HepG2 (cell line): ENCODE data around the gene MYO1E. TPM values are rescaled to one million over a fixed set of nuclear protein-coding genes. Genes with fewer than 3 reads are reported as not detected.

Experiments used
- ATAC-seq: fragments of 200-7000 bp; cut with Tn5 transposase; 3 replicates; pipeline ENCODE4 v1.9.1; 2020; ENCODE audit warnings: mild to moderate bottlenecking, moderate library complexity
- BruUV-seq: library from RNA; stranded (reverse); fragments of 400-500 nt; replicated peaks from 2 replicates; lab custom pipeline; 2021; lab: Mats Ljungman, UMichigan
- CTCF ChIA-PET: fragments of 300-600 bp; formaldehyde crosslinking; extraction: SDS; loops from one replicate; lab custom pipeline; 2021; ENCODE audit warnings: low total read pairs, inconsistent platforms, low intra/inter-chr PET ratio; lab: Yijun Ruan, JAX
- POLR2A ChIA-PET: fragments of 350-600 bp; sonication (Branson Sonifier 250); formaldehyde crosslinking; loops from one replicate; lab custom pipeline; 2020; ENCODE audit warnings: antibody characterized with exemption, inconsistent platforms; lab: Yijun Ruan, JAX
- DNase-seq: peaks from one replicate; pipeline ENCODE4 v3.0.0-alpha.2; 2015; ENCODE audit warnings: low spot score
- FAIRE-seq: peaks from 3 replicates; lab custom pipeline; 2011; peaks lifted over from hg19 to GRCh38; lab: Jason Lieb, UNC
- H2AFZ ChIP-seq: one replicate; pipeline ENCODE4 v1.6.1; 2011; ENCODE audit warnings: low read length, inconsistent platforms
- H3K27ac ChIP-seq: fragments of 300-600 bp; 3 replicates; pipeline ENCODE4 v1.8.0; 2011; ENCODE audit warnings: mixed run types, mild to moderate bottlenecking, mixed read lengths, low read length, inconsistent platforms; ENCODE audit not compliant: insufficient read depth; ENCODE audit errors: extremely low read length
- H3K27me3 ChIP-seq, 2 experiments: fragments of 200-600 bp in 1 of 2; 2 replicates in 1 of 2; 3 replicates in 1 of 2; pipeline versions ENCODE4 v1.6.0 to v1.8.0; 2011; ENCODE audit warnings: low read length in 2 of 2, mild to moderate bottlenecking in 2 of 2, moderate library complexity in 2 of 2, inconsistent platforms in 1 of 2; ENCODE audit not compliant: insufficient read depth in 2 of 2, control insufficient read depth in 1 of 2
- H3K36me3 ChIP-seq, 2 experiments: fragments of 200-600 bp in 1 of 2; replicated peaks in 1 of 2; 2 replicates in 1 of 2; 3 replicates in 1 of 2; pipeline versions ENCODE4 v1.5.1 to v1.8.0; 2011; ENCODE audit warnings: low read length in 2 of 2, inconsistent platforms in 1 of 2; ENCODE audit not compliant: insufficient read depth in 2 of 2, control insufficient read depth in 1 of 2
- H3K4me1 ChIP-seq: 2 replicates; pipeline ENCODE4 v1.5.1; 2012; ENCODE audit warnings: low read length, inconsistent platforms; ENCODE audit not compliant: insufficient read depth
- H3K4me2 ChIP-seq: 2 replicates; pipeline ENCODE4 v1.6.0; 2011; ENCODE audit warnings: low read depth, low read length, inconsistent platforms
- H3K4me3 ChIP-seq, 3 experiments: fragments of 200-600 bp in 1 of 3; sonication (generic), shearing (Covaris generic) in 1 of 3; replicated peaks in 1 of 3; 2 replicates each; pipeline ENCODE4 v1.5.1; 2011 to 2016; ENCODE audit warnings: low read length in 3 of 3, inconsistent platforms in 2 of 3, low read depth in 2 of 3, mild to moderate bottlenecking in 2 of 3, control low read depth in 1 of 3, mixed read lengths in 1 of 3; ENCODE audit not compliant: insufficient read depth in 1 of 3
- H3K79me2 ChIP-seq: one replicate; pipeline ENCODE4 v1.6.1; 2011; ENCODE audit warnings: low read length, inconsistent platforms; ENCODE audit not compliant: insufficient read depth
- H3K9ac ChIP-seq: 2 replicates; pipeline ENCODE4 v1.6.0; 2011; ENCODE audit warnings: mild to moderate bottlenecking, low read depth, low read length, inconsistent platforms; ENCODE audit not compliant: insufficient read depth
- H3K9me3 ChIP-seq: 2 replicates; pipeline ENCODE4 v1.5.1; 2012; ENCODE audit warnings: mild to moderate bottlenecking, low read length
- H4K20me1 ChIP-seq: 2 replicates; pipeline ENCODE4 v1.6.0; 2011; ENCODE audit warnings: inconsistent platforms, mild to moderate bottlenecking, low read length, moderate library complexity; ENCODE audit not compliant: insufficient read depth
- ATF4 ChIP-seq, 2 experiments: fragments of 450-650 bp in 1 of 2; sonication (generic) in 1 of 2; formaldehyde crosslinking; IDR thresholded peaks; 2 replicates each; pipeline versions ENCODE4 v1.5.0 to v1.8.0; 2020 to 2022; ENCODE audit warnings: mild to moderate bottlenecking in 1 of 2, missing genetic modification reagents in 1 of 2
- GATAD2A ChIP-seq: IDR thresholded peaks from 2 replicates; pipeline ENCODE4 v1.6.1; 2016
- NFIB ChIP-seq: sonication (generic); formaldehyde crosslinking; IDR thresholded peaks from 2 replicates; pipeline ENCODE4 v1.9.0; 2021; ENCODE audit warnings: missing genetic modification reagents, mild to moderate bottlenecking, borderline replicate concordance
- PAWR ChIP-seq: sonication (generic); formaldehyde crosslinking; IDR thresholded peaks from 2 replicates; pipeline ENCODE4 v1.4.0; 2020; ENCODE audit warnings: missing genetic modification reagents, mild to moderate bottlenecking, borderline replicate concordance
- PRMT3 ChIP-seq: sonication (generic); formaldehyde crosslinking; IDR thresholded peaks from 2 replicates; pipeline ENCODE4 v1.8.1; 2022; ENCODE audit warnings: low read depth, mild to moderate bottlenecking, moderate library complexity, missing genetic modification reagents, borderline replicate concordance
- REXO4 ChIP-seq: sonication (generic); formaldehyde crosslinking; IDR thresholded peaks from 2 replicates; pipeline ENCODE4 v1.8.0; 2022; ENCODE audit warnings: missing genetic modification reagents, mild to moderate bottlenecking, borderline replicate concordance
- SNAI1 ChIP-seq: sonication (generic); formaldehyde crosslinking; IDR thresholded peaks from 2 replicates; pipeline ENCODE4 v1.5.0; 2020; ENCODE audit warnings: mild to moderate bottlenecking, missing genetic modification reagents, borderline replicate concordance
- SRY ChIP-seq: sonication (generic); formaldehyde crosslinking; IDR thresholded peaks from 2 replicates; pipeline ENCODE4 v1.8.0; 2022; ENCODE audit warnings: mild to moderate bottlenecking, missing genetic modification reagents
- TCF7 ChIP-seq: sonication (generic); IDR thresholded peaks from 2 replicates; pipeline ENCODE4 v1.6.1; 2016; ENCODE audit warnings: antibody characterized with exemption, low read depth
- TFDP2 ChIP-seq: sonication (generic); formaldehyde crosslinking; IDR thresholded peaks from 2 replicates; pipeline ENCODE4 v1.4.0; 2020; ENCODE audit warnings: missing genetic modification reagents
- ZNF333 ChIP-seq: sonication (generic); formaldehyde crosslinking; IDR thresholded peaks from 2 replicates; pipeline ENCODE4 v1.4.0; 2020; ENCODE audit warnings: mild to moderate bottlenecking, missing genetic modification reagents, borderline replicate concordance
- ZNF33B ChIP-seq: sonication (generic); formaldehyde crosslinking; IDR thresholded peaks from 2 replicates; pipeline ENCODE4 v1.5.1; 2020; ENCODE audit warnings: mild to moderate bottlenecking, missing genetic modification reagents
- ZNF747 ChIP-seq: sonication (generic); formaldehyde crosslinking; IDR thresholded peaks from 2 replicates; pipeline ENCODE4 v1.8.1; 2023; ENCODE audit warnings: missing genetic modification reagents, mild to moderate bottlenecking, borderline replicate concordance
- WGBS: methylation state at CpG from one replicate; pipeline ENCODE4 v1.1.6; 2017; ENCODE audit warnings: low lambda C conversion rate; 5-methylcytosine and 5-hydroxymethylcytosine counted together
- in situ Hi-C: cut with HindIII; loops from 2 replicates; pipeline ENCODE4 v1.10.0; 2017; ENCODE audit warnings: low pct_unique_long_range_greater_than_20kb; ENCODE audit not compliant: extremely low pct_ligation_motif_present
- intact Hi-C: fragments of 100-400 bp; cut with micrococcal nuclease; formaldehyde crosslinking; loops from one replicate; pipeline ENCODE4 v1.10.0; 2022; ENCODE audit not compliant: unreplicated experiment
- polyA plus RNA-seq, 8 experiments: library from polyadenylated mRNA; depleted of rRNA in 3 of 8; stranded (reverse) in 7 of 8; unstranded in 1 of 8; fragments of >200 nt; fragmentation: Illumina TruSeq in 4 of 8; extraction: Trizol in 4 of 8; gene quantifications; 2 replicates each; pipeline versions ENCODE4 v1.2.1 to v1.2.3, GENCODE V29; 2011 to 2016; ENCODE audit warnings: low read depth in 4 of 8, missing spikeins in 1 of 8, mixed read lengths in 1 of 8; ENCODE audit not compliant: insufficient read depth in 1 of 8
- total RNA-seq, 5 experiments: library from RNA; depleted of rRNA; stranded (reverse); fragments of >200 nt; fragmentation: Illumina TruSeq; extraction: Trizol; gene quantifications; 2 replicates each; pipeline ENCODE4 v1.2.3, GENCODE V29; 2016; ENCODE audit warnings: low read depth in 1 of 5

Gene MYO1E
- total and polyA plus RNA-seq, 2 of the 13 experiments (the other 11 are each of a cell fraction or from before 2014, with no cell fraction given), result 15.7 to 25.1 TPM

DNA sequence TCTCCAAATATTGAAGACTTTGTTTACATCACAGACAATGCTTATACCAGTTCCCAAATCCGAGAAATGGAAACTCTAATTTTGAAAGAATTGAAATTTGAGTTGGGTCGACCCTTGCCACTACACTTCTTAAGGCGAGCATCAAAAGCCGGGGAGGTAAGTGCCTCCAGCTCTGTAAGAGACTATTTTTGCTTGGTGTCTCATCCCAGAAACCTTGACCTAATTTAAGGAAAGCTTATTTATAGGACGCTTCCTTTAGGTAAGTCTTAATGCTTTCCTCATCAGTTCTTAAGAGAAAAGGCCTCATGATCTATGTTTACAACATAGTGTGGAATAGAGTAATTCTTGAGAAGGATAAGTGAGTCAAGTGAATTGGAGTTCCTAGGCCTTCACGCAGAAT, 255.9 kb downstream of the MYO1E start (continued):
- no peak for TF ChIP-seq ZNF33B (CRISPR knock-in tag)

GRCh38 chr15:59116141-59116540, 256.5 kb downstream of the MYO1E start:
- CTCF ChIA-PET, result no interaction called here
- BruUV-seq, result no TSS peak
- TF ChIP-seq GATAD2A (CRISPR knock-in tag) (no peak), ATF4 (CRISPR knock-in tag; IDR thresholded peaks at IDR 0.05) (no peak), PAWR (CRISPR knock-in tag) (no peak), ZNF333 (CRISPR knock-in tag) (no peak), SRY (CRISPR knock-in tag) (no peak), TCF7 (no peak), REXO4 (CRISPR knock-in tag) (no peak), NFIB (CRISPR knock-in tag) (no peak), ZNF747 (CRISPR knock-in tag) (no peak), SNAI1 (CRISPR knock-in tag) (no peak), TFDP2 (no peak), PRMT3 (CRISPR knock-in tag) (no peak)

More at GRCh38 chr15:59116141-59116540, 256.5 kb downstream of the MYO1E start:
- intact Hi-C loops, result no loop called here
- in situ Hi-C loops, result no loop called here
- FAIRE-seq, result no peak
- peaks cover 4% of the 10 kb centered on the region for H3K79me2 ChIP-seq
- no peaks in the 10 kb centered on the region for H4K20me1 ChIP-seq
- H3K36me3 ChIP-seq, result peaks cover 24 to 77% of the 10 kb centered on the region in 2 experiments
- no peak overlapping the region for H3K9ac ChIP-seq
- no peak for DNase-seq
- H3K27me3 ChIP-seq, result no peaks in the 10 kb centered on the region
- no peaks in the 10 kb centered on the region for H3K4me1 ChIP-seq
- no peak overlapping the region for H3K4me3 ChIP-seq
- 96% methylated on average over 1 of the region's 1 CpG for WGBS
- no peak overlapping the region for H3K27ac ChIP-seq
- H3K4me2 ChIP-seq, result no peak overlapping the region
- H2AFZ ChIP-seq, result no peak overlapping the region
- H3K9me3 ChIP-seq, result no peaks in the 10 kb centered on the region
- POLR2A ChIA-PET, result no interaction called here
- ATAC-seq, result no peak
